ENCODE measurements around the gene GRK3.

- TF ChIP-seq CTCF (conservative IDR thresholded peaks at IDR 0.05) (no peak), EZH2 (IDR thresholded peaks at IDR 0.05; ENCODE audit: low read depth) (no peak)
Observed at GRCh38 chr22:25551396-25551795, 13.1 kb upstream of the GRK3 start.
